ENCODE data around the gene DNAJB14. TPM values are rescaled to one million over a fixed set of nuclear protein-coding genes. Genes with fewer than 3 reads are reported as not detected.

DNAJB14 gene
- total RNA-seq, 1 donor from 2014 or later: 24.3 TPM

- Histone ChIP-seq H3K36me3 (no peaks in the 10 kb centered on the region), H3K4me3 (no peak overlapping the region), H3K4me1 (no peaks in the 10 kb centered on the region), H3K27ac (no peak overlapping the region), H3K27me3 (no peaks in the 10 kb centered on the region), H3K9me3 (no peaks in the 10 kb centered on the region)
- intact Hi-C loops (cut with DNase I): no loop called here
- no peak for DNase-seq (ENCODE audit: extremely low spot score in 2 of 2)
- TF ChIP-seq POLR2AphosphoS5 (IDR thresholded peaks at IDR 0.05; ENCODE audit: insufficient read depth in 1 of 2, low read depth in 1 of 2) (no peak), CTCF (IDR thresholded peaks at IDR 0.05) (no peak), POLR2A (IDR thresholded peaks at IDR 0.05) (no peak)
Measured at GRCh38 chr4:99848591-99849001, 97.8 kb downstream of the DNAJB14 start.

- TF ChIP-seq CTCF (IDR thresholded peaks at IDR 0.05) (no peak), POLR2AphosphoS5 (IDR thresholded peaks at IDR 0.05; ENCODE audit: insufficient read depth in 1 of 2, low read depth in 1 of 2) (no peak), POLR2A (IDR thresholded peaks at IDR 0.05) (no peak)
- no peaks in the 10 kb centered on the region for H3K36me3 ChIP-seq
- no peak for DNase-seq (ENCODE audit: extremely low spot score in 2 of 2)
- H3K4me1 ChIP-seq: no peaks in the 10 kb centered on the region
- H3K27me3 ChIP-seq: no peaks in the 10 kb centered on the region
- H3K9me3 ChIP-seq: no peaks in the 10 kb centered on the region
- no peak overlapping the region for H3K4me3 ChIP-seq
- intact Hi-C loops (cut with DNase I): no loop called here
- H3K27ac ChIP-seq: no peak overlapping the region
Measured at GRCh38 chr4:99847362-99847976, 98.9 kb downstream of the DNAJB14 start.

- no peak overlapping the region for H3K27ac ChIP-seq
- intact Hi-C loops (cut with DNase I): no loop called here
- H3K27me3 ChIP-seq: no peaks in the 10 kb centered on the region
- H3K4me3 ChIP-seq: no peak overlapping the region
- H3K36me3 ChIP-seq: no peaks in the 10 kb centered on the region
- H3K9me3 ChIP-seq: no peaks in the 10 kb centered on the region
- H3K4me1 ChIP-seq: no peaks in the 10 kb centered on the region
- TF ChIP-seq CTCF (IDR thresholded peaks at IDR 0.05): no peak
- TF ChIP-seq POLR2AphosphoS5 (IDR thresholded peaks at IDR 0.05; ENCODE audit: insufficient read depth in 1 of 2, low read depth in 1 of 2): no peak
- TF ChIP-seq POLR2A (IDR thresholded peaks at IDR 0.05): no peak
- DNase-seq (ENCODE audit: extremely low spot score in 2 of 2): no peak
Measured at GRCh38 chr4:99846891-99847290, 99.5 kb downstream of the DNAJB14 start.

Other genes with a start within 250 kb of the DNAJB14 start
- gene DAPP1, start 129.8 kb downstream of the DNAJB14 start, total RNA-seq: 22.6 TPM
- 46.2 TPM for gene LAMTOR3, start 52.2 kb downstream of the DNAJB14 start, total RNA-seq
- gene H2AZ1, start 3.7 kb upstream of the DNAJB14 start, total RNA-seq: 177 TPM
- 5.4 TPM for gene DDIT4L, start 243.8 kb upstream of the DNAJB14 start, total RNA-seq